ENCODE measurements around the gene ATP8B4.
"Not testable (repeated sequence)": the region's sequence is repeated elsewhere in the genome, so short reads cannot be mapped to it uniquely, and the experiment has no call there.

ATP8B4 gene, protein sequence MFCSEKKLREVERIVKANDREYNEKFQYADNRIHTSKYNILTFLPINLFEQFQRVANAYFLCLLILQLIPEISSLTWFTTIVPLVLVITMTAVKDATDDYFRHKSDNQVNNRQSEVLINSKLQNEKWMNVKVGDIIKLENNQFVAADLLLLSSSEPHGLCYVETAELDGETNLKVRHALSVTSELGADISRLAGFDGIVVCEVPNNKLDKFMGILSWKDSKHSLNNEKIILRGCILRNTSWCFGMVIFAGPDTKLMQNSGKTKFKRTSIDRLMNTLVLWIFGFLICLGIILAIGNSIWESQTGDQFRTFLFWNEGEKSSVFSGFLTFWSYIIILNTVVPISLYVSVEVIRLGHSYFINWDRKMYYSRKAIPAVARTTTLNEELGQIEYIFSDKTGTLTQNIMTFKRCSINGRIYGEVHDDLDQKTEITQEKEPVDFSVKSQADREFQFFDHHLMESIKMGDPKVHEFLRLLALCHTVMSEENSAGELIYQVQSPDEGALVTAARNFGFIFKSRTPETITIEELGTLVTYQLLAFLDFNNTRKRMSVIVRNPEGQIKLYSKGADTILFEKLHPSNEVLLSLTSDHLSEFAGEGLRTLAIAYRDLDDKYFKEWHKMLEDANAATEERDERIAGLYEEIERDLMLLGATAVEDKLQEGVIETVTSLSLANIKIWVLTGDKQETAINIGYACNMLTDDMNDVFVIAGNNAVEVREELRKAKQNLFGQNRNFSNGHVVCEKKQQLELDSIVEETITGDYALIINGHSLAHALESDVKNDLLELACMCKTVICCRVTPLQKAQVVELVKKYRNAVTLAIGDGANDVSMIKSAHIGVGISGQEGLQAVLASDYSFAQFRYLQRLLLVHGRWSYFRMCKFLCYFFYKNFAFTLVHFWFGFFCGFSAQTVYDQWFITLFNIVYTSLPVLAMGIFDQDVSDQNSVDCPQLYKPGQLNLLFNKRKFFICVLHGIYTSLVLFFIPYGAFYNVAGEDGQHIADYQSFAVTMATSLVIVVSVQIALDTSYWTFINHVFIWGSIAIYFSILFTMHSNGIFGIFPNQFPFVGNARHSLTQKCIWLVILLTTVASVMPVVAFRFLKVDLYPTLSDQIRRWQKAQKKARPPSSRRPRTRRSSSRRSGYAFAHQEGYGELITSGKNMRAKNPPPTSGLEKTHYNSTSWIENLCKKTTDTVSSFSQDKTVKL

DNA sequence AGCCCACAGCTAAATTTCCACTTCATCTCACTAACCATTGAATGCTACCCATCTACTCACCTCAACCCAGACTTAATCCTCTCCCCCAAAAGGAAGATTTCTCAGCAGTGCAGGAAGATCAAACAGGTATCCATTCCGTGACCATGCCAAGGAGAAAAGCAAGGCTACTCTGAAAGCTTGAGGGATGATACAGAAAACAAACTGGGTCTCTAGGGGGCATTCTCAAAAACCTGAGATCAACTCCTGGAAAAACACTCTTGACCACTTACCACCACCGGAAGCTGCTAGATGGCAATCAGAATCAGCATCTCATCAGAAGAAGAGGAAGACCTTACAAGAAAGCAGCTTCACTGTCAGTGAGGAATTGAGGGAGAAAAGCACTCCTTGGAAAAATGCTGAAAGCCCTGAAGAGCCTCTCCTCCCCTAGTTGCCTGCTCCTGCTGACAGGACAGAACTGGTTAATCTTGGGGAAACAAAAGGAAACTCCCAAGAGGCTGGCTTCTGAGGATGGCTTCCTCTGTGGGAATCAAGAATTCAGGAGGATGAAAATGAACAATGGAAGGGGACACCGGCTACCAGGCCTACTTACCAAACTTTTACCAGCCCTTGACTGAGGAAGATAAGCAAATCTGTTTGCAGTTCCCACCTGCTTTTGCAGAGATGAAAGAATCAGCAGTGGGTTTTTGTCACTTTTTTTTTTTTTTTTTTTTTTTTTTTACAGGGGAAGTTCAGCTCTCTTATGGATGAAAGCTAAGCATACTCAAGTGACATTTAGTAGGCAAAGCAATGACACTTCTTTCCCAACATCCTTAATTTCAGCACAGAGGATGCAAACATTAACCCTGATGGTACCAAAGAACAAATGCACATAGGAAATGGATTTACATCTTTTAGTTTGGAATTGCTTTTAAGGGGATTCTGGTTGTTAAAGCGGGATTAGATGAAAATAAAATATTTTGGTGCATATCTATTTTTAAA lies at the start of gene ATP8B4:
Gene ATP8B4, minus strand, starts transcription at position 171 of the 978 bp plus-strand sequence. CDS start 12,267 bp downstream, outside the sequence.
- no peak for DNase-seq

- DNase-seq: no peak
Measured at GRCh38 chr15:50168379-50168778, 49.3 kb upstream of the ATP8B4 start.

- no peak for DNase-seq
Measured at GRCh38 chr15:50167110-50167509, 48.1 kb upstream of the ATP8B4 start.

DNA sequence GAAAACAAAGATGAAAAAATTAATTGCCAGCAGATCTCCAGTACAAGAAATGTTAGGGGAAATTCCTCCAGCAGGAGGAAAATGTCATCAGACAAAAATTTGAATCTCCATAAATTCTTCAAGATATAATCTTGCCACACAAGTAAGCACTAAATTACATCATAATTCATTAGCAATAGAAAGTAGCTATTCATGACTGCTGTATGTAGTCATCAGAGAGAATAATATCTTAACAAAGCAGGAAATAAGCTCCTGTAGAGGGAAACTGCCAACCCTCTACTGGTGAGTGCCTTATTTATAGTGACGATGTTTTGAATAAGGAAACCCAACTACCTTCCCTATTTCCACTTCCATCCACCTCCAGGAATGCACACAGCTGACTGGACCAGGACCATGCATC lies 47.2 kb upstream of the ATP8B4 start:
- no peak for DNase-seq

GRCh38 chr15:50164458-50164857 lies 45.4 kb upstream of the ATP8B4 start:
- no peak for DNase-seq

- DNase-seq: no peak
Measured at GRCh38 chr15:50163719-50164410, 44.8 kb upstream of the ATP8B4 start.

GRCh38 chr15:50162969-50163718 lies 44.1 kb upstream of the ATP8B4 start:
- DNase-seq: no peak

DNA sequence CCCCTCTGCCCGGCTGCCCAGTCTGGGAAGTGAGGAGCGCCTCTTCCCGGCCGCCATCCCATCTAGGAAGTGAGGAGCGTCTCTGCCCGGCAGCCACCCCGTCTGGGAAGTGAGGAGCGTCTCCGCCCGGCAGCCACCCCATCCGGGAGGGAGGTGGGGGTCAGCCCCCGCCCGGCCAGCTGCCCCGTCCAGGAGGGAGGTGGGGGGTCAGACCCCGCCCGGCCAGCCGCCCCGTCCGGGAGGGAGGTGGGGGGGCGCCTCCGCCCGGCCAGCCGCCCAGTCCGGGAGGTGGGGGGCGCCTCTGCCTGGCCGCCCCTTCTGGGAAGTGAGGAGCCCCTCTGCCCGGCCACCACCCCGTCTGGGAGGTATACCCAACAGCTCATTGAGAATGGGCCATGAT lies 39.2 kb upstream of the ATP8B4 start:
- not testable (repeated sequence) for DNase-seq

GRCh38 chr15:50151476-50151875 lies 32.4 kb upstream of the ATP8B4 start:
- no peak for DNase-seq

DNA sequence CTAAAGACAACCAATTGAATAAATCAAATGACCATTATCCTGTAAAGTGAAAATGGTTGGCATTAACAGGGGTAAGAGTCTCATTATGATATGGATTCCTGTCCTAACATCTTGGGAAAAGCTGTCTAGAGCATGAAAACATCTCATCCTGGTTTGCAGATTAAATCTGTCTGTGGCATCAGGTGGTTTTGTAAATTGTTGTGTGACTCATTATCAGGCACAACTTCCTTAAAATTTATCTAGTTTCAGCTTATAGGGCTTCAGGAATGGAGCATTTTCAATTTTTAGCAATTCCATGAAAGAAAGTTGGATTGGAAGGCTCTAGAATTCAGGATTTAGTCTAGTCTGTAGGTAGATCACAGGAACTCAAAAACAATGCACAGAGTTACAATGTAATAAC lies 31.8 kb upstream of the ATP8B4 start:
- DNase-seq: no peak

DNA sequence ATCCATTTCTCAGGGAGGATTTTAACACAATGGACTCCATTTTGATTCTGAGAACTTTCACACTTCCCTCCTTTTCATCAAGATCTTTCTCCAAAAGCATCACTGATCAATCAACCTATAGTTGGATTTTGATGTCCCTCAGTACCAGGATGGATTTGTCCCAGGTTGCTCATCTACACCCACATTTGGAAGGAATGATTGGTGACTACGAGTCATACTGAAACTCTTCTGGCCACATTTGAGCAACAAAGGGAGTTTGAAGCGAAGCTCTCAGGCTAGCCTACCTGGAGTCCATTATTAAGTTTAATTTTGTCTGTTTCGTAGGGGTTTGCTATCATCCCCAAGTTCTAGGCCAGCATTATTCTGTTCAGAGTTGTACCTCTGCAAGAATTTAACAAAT lies 31.3 kb upstream of the ATP8B4 start:
- no peak for DNase-seq

GRCh38 chr15:50149090-50149489 lies 30.1 kb upstream of the ATP8B4 start:
- no peak for DNase-seq

DNA sequence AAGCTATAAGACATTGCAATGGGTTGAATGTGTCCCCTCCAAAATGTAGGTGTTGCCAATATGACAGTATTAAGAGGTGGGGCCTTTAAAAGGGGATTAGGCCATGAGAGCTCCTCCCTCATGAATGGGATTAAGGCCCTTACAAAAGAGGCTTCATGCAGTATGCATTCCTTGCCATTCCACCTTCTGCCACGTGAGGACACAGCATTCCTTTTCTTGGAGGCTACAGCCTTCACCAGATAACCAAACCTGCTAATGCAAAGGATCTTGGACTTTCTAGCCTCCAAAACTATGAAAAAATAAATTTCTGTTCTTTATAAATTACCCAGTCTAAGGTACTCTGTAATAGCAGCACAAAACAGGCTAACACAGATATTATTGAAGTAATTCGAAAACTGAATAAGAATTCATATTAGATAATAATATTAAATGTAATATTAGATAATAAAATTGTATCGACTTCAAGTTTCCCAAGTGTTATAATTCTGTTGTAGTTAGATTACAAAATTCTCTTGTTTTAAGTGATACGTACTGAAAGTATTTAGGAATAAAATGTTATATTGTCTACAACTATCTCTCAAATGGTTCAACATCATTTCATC lies 29.4 kb upstream of the ATP8B4 start:
- no peak for DNase-seq

- no peak for DNase-seq
Measured at GRCh38 chr15:50146632-50147031, 27.6 kb upstream of the ATP8B4 start.

DNA sequence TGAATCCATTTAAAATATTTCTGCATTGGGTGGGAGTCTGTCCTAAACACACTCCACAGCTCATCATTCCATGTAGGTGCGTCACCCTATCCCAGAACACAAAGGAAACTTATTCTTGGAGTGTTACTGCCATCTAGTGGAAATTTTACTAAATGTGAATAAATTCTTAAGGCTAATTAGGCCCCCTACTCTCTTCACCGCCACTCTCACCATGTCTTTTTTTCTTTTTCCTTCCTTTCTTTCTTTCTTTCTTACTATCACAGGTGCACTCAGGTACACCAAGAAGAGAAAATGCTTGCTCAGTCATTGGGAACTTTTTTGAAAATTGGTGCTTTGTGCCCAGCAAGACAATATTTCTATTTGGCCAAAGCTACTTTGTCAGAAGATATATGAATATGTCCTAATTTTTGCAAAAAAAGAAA lies 26.4 kb upstream of the ATP8B4 start:
- no peak for DNase-seq

DNA sequence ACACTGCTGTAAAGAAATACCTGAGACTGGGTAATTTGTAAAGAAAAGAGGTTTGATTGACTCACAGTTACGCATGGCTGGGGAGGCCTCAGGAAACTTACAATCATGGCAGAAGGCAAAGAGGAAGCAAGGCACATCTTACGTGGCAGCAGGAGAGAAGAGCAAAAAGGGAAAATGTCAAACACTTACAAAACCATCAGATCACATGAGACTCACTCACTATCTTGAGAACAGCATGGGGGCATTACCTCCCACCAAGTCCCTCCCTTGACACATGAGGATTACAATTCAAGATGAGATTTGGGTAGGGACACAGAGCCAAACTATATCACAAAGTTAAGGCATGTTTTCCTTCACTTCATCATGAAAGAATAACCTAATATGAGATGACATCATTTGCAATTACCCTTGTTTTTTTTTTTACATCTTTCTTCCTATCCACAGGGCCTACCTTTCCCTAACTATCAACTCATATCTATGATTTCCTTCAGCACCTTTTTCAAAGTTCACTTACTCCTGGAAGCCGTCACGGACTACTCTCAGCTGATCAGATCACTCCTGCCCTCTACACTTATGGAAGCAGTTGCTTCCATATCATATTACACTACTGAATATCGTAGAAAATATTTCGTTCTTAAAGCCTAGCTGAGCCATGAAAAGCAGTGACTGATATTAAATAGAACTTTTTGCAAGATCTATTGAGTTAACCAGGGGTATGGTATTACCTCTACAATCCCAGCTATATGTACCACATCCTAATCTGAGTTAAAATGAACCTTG lies 25.5 kb upstream of the ATP8B4 start:
- DNase-seq: no peak

- DNase-seq: no peak
Measured at GRCh38 chr15:50143255-50143860, 24.3 kb upstream of the ATP8B4 start.

GRCh38 chr15:50141856-50142255 lies 22.8 kb upstream of the ATP8B4 start:
- no peak for DNase-seq

DNA sequence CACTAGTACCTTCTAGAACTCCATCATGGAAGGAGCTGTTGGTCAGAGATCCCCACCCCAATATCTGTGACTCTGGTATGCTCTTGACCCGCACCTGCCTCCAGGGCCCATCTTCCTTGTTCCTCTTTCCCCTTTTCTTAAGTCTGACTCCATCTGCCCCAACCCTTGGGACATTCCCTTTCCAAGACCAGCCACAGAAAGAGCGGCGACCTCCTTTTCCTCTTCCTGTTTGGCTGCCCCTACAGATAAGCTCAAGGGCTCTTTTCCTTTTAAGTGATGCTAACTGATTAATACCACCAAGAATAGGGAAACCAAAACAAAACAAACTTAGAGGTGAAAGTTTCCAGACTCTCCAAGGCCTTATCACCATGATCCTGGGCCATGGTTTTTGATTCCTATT lies 21.9 kb upstream of the ATP8B4 start:
- DNase-seq: no peak
